Measurements from ENCODE around the gene CDH12.

DNA sequence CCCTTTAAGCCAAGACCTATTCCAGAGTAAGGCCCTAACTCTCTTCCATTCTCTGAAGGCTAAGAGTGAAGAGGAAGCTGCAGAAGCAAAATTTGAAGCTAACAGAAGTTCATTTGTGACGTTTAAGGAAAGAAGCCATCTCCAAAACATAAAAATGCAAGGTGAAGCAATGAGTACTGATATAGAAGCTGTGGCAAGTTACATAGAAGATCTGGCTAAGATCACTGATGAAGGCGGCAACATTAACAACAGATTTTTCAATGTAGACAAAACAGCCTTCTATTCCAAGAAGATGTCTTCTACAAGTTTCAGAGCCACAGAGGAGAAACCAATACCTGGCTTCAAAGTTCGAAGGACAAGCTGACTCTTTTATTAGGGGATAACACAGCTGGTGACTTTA, 1143.4 kb downstream of the CDH12 start:
- TF ChIP-seq, protein P1, sequence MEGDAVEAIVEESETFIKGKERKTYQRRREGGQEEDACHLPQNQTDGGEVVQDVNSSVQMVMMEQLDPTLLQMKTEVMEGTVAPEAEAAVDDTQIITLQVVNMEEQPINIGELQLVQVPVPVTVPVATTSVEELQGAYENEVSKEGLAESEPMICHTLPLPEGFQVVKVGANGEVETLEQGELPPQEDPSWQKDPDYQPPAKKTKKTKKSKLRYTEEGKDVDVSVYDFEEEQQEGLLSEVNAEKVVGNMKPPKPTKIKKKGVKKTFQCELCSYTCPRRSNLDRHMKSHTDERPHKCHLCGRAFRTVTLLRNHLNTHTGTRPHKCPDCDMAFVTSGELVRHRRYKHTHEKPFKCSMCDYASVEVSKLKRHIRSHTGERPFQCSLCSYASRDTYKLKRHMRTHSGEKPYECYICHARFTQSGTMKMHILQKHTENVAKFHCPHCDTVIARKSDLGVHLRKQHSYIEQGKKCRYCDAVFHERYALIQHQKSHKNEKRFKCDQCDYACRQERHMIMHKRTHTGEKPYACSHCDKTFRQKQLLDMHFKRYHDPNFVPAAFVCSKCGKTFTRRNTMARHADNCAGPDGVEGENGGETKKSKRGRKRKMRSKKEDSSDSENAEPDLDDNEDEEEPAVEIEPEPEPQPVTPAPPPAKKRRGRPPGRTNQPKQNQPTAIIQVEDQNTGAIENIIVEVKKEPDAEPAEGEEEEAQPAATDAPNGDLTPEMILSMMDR (IDR thresholded peaks at IDR 0.05), result no peak
- no peak for TF ChIP-seq EP300 (IDR thresholded peaks at IDR 0.05)
